H1 (cell line): ENCODE data around the gene PSME3. TPM values are rescaled to one million over a fixed set of nuclear protein-coding genes. Genes with fewer than 3 reads are reported as not detected.

Source experiments
- CEBPB ChIP-seq: IDR thresholded peaks from 2 replicates; pipeline ENCODE4 v1.6.1; 2012; ENCODE audit warnings: low read depth, low read length
- CHD7 ChIP-seq: fragments of 300-600 bp; sonication (generic); IDR thresholded peaks from 2 replicates; pipeline ENCODE4 v1.7.1; 2012; ENCODE audit warnings: low read length, moderate library complexity, mild to moderate bottlenecking, inconsistent platforms; ENCODE audit not compliant: insufficient replicate concordance
- TCF12 ChIP-seq: IDR thresholded peaks from 2 replicates; pipeline ENCODE4 v1.6.1; 2011; ENCODE audit warnings: low read depth, mild to moderate bottlenecking, low read length
- polyA plus RNA-seq, 7 experiments: library from polyadenylated mRNA; depleted of rRNA in 3 of 7; stranded (reverse) in 5 of 7; unstranded in 2 of 7; fragments of >200 nt in 5 of 7; fragments of 200-250 nt in 2 of 7; gene quantifications; 1 replicate in 5 of 7; 2 replicates in 1 of 7; 4 replicates in 1 of 7; pipeline versions ENCODE4 v1.2.1 to v1.2.3, GENCODE V29; 2011 to 2013; ENCODE audit warnings: missing spikeins in 2 of 7, mixed read lengths in 2 of 7
- total RNA-seq: library from RNA; stranded (reverse); fragmentation: NEBNext Ultra II Directional; extraction: Animal tissue kit (Norgen Biotek cat#: 25700); gene quantifications from 2 replicates; pipeline ENCODE4 v1.2.1, GENCODE V29; 2021

Gene PSME3
- total and polyA plus RNA-seq, 2 of the 8 experiments (the other 6 are each of a cell fraction or from before 2014, with no cell fraction given), result 149 to 224 TPM

GRCh38 chr17:42797067-42798007 is 35.9 kb upstream of the PSME3 start (continued):
- TF ChIP-seq CHD7 (no peak), CEBPB (no peak), TCF12 (no peak)
